H1 (cell line): ENCODE results near the gene ARAP3. TPM values are rescaled to one million over a fixed set of nuclear protein-coding genes. Genes with fewer than 3 reads are reported as not detected.

Source experiments
- CTCF ChIA-PET: fragments of 300-600 bp; sonication (Branson Sonifier 250); formaldehyde crosslinking; loops from one replicate; lab custom pipeline; 2021; ENCODE audit not compliant: partially characterized antibody; lab: Charles Lee
- POLR2A ChIA-PET: fragments of 300-600 bp; sonication (Branson Sonifier 250); formaldehyde crosslinking; loops from one replicate; lab custom pipeline; 2021; ENCODE audit warnings: inconsistent platforms; ENCODE audit not compliant: partially characterized antibody; lab: Charles Lee
- DNase-seq, 2 experiments: peaks; one replicate each; pipeline versions ENCODE4 v3.0.0 to v3.0.0-alpha.2; 2010 to 2022; ENCODE audit warnings: low spot score in 2 of 2, low read depth in 1 of 2, mixed read lengths in 1 of 2
- FAIRE-seq: peaks from 2 replicates; lab custom pipeline; 2011; peaks lifted over from hg19 to GRCh38; lab: Jason Lieb, UNC
- H2AFZ ChIP-seq: 2 replicates; pipeline ENCODE4 v1.8.1; 2012; ENCODE audit warnings: low read length, inconsistent platforms
- H2AK5ac ChIP-seq: 2 replicates; pipeline ENCODE4 v1.6.1; 2013; ENCODE audit warnings: low read depth, low read length
- H2BK120ac ChIP-seq: replicated peaks from 2 replicates; pipeline ENCODE3; 2013; ENCODE audit warnings: low read depth, low read length, inconsistent platforms
- H2BK12ac ChIP-seq: 2 replicates; pipeline ENCODE4 v1.6.1; 2013; ENCODE audit warnings: low read depth, low read length
- H2BK15ac ChIP-seq: 2 replicates; pipeline ENCODE4 v1.6.1; 2013; ENCODE audit warnings: low read length
- H2BK20ac ChIP-seq: 2 replicates; pipeline ENCODE4 v1.6.1; 2013; ENCODE audit warnings: low read length
- H2BK5ac ChIP-seq: 2 replicates; pipeline ENCODE4 v1.6.1; 2013; ENCODE audit warnings: low read depth, low read length
- H3K14ac ChIP-seq: 2 replicates; pipeline ENCODE4 v1.6.1; 2013; ENCODE audit warnings: inconsistent platforms; ENCODE audit not compliant: insufficient read length
- H3K18ac ChIP-seq: 2 replicates; pipeline ENCODE4 v1.6.1; 2013; ENCODE audit warnings: low read length; ENCODE audit errors: extremely low read depth
- H3K23ac ChIP-seq: 2 replicates; pipeline ENCODE4 v1.6.1; 2013; ENCODE audit warnings: inconsistent platforms; ENCODE audit not compliant: insufficient read length
- H3K23me2 ChIP-seq: 2 replicates; pipeline ENCODE4 v1.6.1; 2013; ENCODE audit warnings: low read depth, low read length
- H3K27ac ChIP-seq: 2 replicates; pipeline ENCODE4 v1.6.1; 2011; ENCODE audit warnings: low read depth, low read length, inconsistent platforms
- H3K27me3 ChIP-seq, 4 experiments: replicated peaks in 1 of 4; 1 replicate in 1 of 4; 2 replicates in 3 of 4; pipeline versions ENCODE4 v1.6.1 to v1.8.1; 2011 to 2013; ENCODE audit warnings: low read length in 3 of 4, mild to moderate bottlenecking in 3 of 4, inconsistent platforms in 2 of 4, mixed read lengths in 2 of 4, moderate library complexity in 1 of 4; ENCODE audit not compliant: control insufficient read depth in 3 of 4, insufficient read depth in 3 of 4; ENCODE audit errors: extremely low read depth in 1 of 4
- H3K36me3 ChIP-seq, 4 experiments: 2 replicates each; pipeline versions ENCODE4 v1.6.1 to v1.8.1; 2011 to 2013; ENCODE audit warnings: mild to moderate bottlenecking in 4 of 4, low read length in 3 of 4, moderate library complexity in 2 of 4, control low read depth in 1 of 4, inconsistent platforms in 1 of 4; ENCODE audit not compliant: insufficient read depth in 4 of 4, control insufficient read depth in 2 of 4
- H3K4ac ChIP-seq: replicated peaks from 2 replicates; pipeline ENCODE3; 2013; ENCODE audit warnings: low read length, low read depth, mixed read lengths, inconsistent platforms; ENCODE audit not compliant: insufficient read length
- H3K4me1 ChIP-seq, 4 experiments: replicated peaks in 1 of 4; 1 replicate in 1 of 4; 2 replicates in 3 of 4; pipeline versions ENCODE4 v1.6.1 to v1.8.1; 2011 to 2013; ENCODE audit warnings: low read length in 3 of 4, inconsistent platforms in 2 of 4, mixed read lengths in 1 of 4; ENCODE audit not compliant: insufficient read depth in 4 of 4, control insufficient read depth in 3 of 4
- H3K4me2 ChIP-seq, 2 experiments: 2 replicates each; pipeline versions ENCODE4 v1.6.1 to v1.8.1; 2011 to 2013; ENCODE audit warnings: low read depth in 2 of 2, low read length in 2 of 2, control low read depth in 1 of 2, inconsistent platforms in 1 of 2, mild to moderate bottlenecking in 1 of 2; ENCODE audit not compliant: insufficient read depth in 1 of 2
- H3K4me3 ChIP-seq, 4 experiments: fragments of 200-600, 300-600 bp in 1 of 4; sonication (generic), shearing (Covaris generic), sonication (Bioruptor Twin) in 1 of 4; 2 replicates each; pipeline versions ENCODE4 v1.5.1 to v1.8.1; 2011 to 2016; ENCODE audit warnings: low read length in 4 of 4, low read depth in 3 of 4, control low read depth in 2 of 4, inconsistent platforms in 2 of 4, mild to moderate bottlenecking in 2 of 4, mixed read lengths in 1 of 4, moderate library complexity in 1 of 4; ENCODE audit not compliant: insufficient read depth in 2 of 4; ENCODE audit errors: extremely low read depth in 1 of 4
- H3K56ac ChIP-seq: replicated peaks from 2 replicates; pipeline ENCODE3; 2013; ENCODE audit warnings: low read depth, mild to moderate bottlenecking, mixed read lengths, low read length, inconsistent platforms; ENCODE audit not compliant: insufficient read length
- H3K79me1 ChIP-seq: 2 replicates; pipeline ENCODE4 v1.6.1; 2013; ENCODE audit warnings: low read depth, low read length, control low read depth
- H3K79me2 ChIP-seq, 2 experiments: 2 replicates each; pipeline versions ENCODE4 v1.6.1 to v1.8.1; 2012 to 2013; ENCODE audit warnings: low read length in 2 of 2, mild to moderate bottlenecking in 2 of 2, inconsistent platforms in 1 of 2; ENCODE audit not compliant: insufficient read depth in 2 of 2, control insufficient read depth in 1 of 2
- H3K9ac ChIP-seq, 4 experiments: replicated peaks in 1 of 4; 1 replicate in 1 of 4; 2 replicates in 3 of 4; pipeline versions ENCODE4 v1.6.1 to v1.8.1; 2011 to 2013; ENCODE audit warnings: low read depth in 3 of 4, low read length in 3 of 4, control low read depth in 2 of 4, mild to moderate bottlenecking in 2 of 4, moderate library complexity in 2 of 4, inconsistent platforms in 1 of 4; ENCODE audit errors: extremely low read depth in 1 of 4
- H3K9me3 ChIP-seq, 2 experiments: 2 replicates each; pipeline versions ENCODE4 v1.6.1 to v1.8.1; 2012 to 2013; ENCODE audit warnings: mild to moderate bottlenecking in 2 of 2, moderate library complexity in 2 of 2, control low read depth in 1 of 2, inconsistent platforms in 1 of 2, low read depth in 1 of 2, low read length in 1 of 2, mixed read lengths in 1 of 2; ENCODE audit not compliant: insufficient read depth in 2 of 2
- H4K20me1 ChIP-seq, 2 experiments: replicated peaks in 1 of 2; 2 replicates each; pipeline versions ENCODE3 to v1.8.1; 2011 to 2013; ENCODE audit warnings: inconsistent platforms in 2 of 2, low read length in 2 of 2, mild to moderate bottlenecking in 1 of 2; ENCODE audit not compliant: insufficient read depth in 2 of 2, control insufficient read depth in 1 of 2
- H4K5ac ChIP-seq: 2 replicates; pipeline ENCODE4 v1.6.1; 2013; ENCODE audit warnings: low read length, low read depth, mixed read lengths, inconsistent platforms; ENCODE audit not compliant: insufficient read length
- H4K8ac ChIP-seq: 2 replicates; pipeline ENCODE4 v1.8.0; 2013; ENCODE audit warnings: mild to moderate bottlenecking, moderate library complexity, low read length, inconsistent platforms; ENCODE audit not compliant: insufficient read depth; ENCODE audit errors: extremely low read depth
- H4K91ac ChIP-seq: replicated peaks from 2 replicates; pipeline ENCODE3; 2013; ENCODE audit warnings: low read length, mixed read lengths, inconsistent platforms; ENCODE audit not compliant: insufficient read length
- CBX5 ChIP-seq: fragments of 300-800, 300-1000 bp; sonication (generic); IDR thresholded peaks from 2 replicates; pipeline ENCODE4 v1.7.1; 2016; ENCODE audit warnings: antibody characterized with exemption, low read length, low read depth
- CHD2 ChIP-seq: IDR thresholded peaks from 2 replicates; pipeline ENCODE4 v1.6.1; 2012; ENCODE audit warnings: low read length, improper control_type of control experiment
- HDAC6 ChIP-seq: IDR thresholded peaks from one replicate; pipeline ENCODE4 v1.7.1; 2012; ENCODE audit warnings: low read depth, mild to moderate bottlenecking, inconsistent platforms, low read length, moderate library complexity
- NRF1 ChIP-seq: IDR thresholded peaks from 2 replicates; pipeline ENCODE4 v1.6.1; 2011; ENCODE audit warnings: mild to moderate bottlenecking, low read depth, low read length, improper control_type of control experiment
- SP4 ChIP-seq: IDR thresholded peaks from 2 replicates; pipeline ENCODE4 v1.6.1; 2012; ENCODE audit warnings: low read length, inconsistent platforms
- TBP ChIP-seq: IDR thresholded peaks from 2 replicates; pipeline ENCODE4 v1.6.1; 2011; ENCODE audit warnings: low read depth, low read length, improper control_type of control experiment
- WGBS, 2 experiments: shearing (Covaris generic) in 1 of 2; methylation state at CpG; one replicate each; pipeline versions ENCODE4 v1.1.6 to v1.1.7; 2013 to 2015; ENCODE audit warnings: low lambda C conversion rate in 2 of 2, mixed read lengths in 2 of 2, inconsistent platforms in 1 of 2, low coverage in 1 of 2, missing lambda C conversion rate in 1 of 2; ENCODE audit not compliant: insufficient replicate concordance in 2 of 2, insufficient coverage in 1 of 2, insufficient read length in 1 of 2; ENCODE audit errors: extremely low coverage in 1 of 2, missing lambda C conversion rate in 1 of 2; 5-methylcytosine and 5-hydroxymethylcytosine counted together
- polyA plus RNA-seq, 7 experiments: library from polyadenylated mRNA; depleted of rRNA in 3 of 7; stranded (reverse) in 5 of 7; unstranded in 2 of 7; fragments of >200 nt in 5 of 7; fragments of 200-250 nt in 2 of 7; gene quantifications; 1 replicate in 5 of 7; 2 replicates in 1 of 7; 4 replicates in 1 of 7; pipeline versions ENCODE4 v1.2.1 to v1.2.3, GENCODE V29; 2011 to 2013; ENCODE audit warnings: missing spikeins in 2 of 7, mixed read lengths in 2 of 7
- total RNA-seq: library from RNA; stranded (reverse); fragmentation: NEBNext Ultra II Directional; extraction: Animal tissue kit (Norgen Biotek cat#: 25700); gene quantifications from 2 replicates; pipeline ENCODE4 v1.2.1, GENCODE V29; 2021

The ARAP3 gene
- total and polyA plus RNA-seq, 2 of the 8 experiments (the other 6 are each of a cell fraction or from before 2014, with no cell fraction given): 14.4 to 48.6 TPM

DNA sequence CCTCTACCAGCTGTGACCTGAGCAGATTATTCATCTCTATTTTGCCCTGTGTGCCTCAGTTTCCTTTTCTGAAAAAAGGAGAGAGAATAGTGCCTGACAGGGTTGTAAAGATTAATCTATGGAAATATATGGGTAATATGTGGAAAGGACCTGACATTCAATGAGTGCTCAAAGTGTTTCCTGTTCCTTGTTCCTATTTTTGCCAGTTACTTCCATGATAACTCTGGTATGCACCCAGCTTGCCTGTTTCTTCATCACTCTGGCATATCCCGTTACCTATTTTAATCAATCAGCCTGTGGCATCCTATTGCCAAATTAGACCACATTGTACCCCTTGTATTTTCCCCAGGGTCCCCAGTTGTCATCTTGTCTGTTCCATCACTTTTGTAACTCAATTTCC is 3.6 kb upstream of the ARAP3 start:
- H2BK12ac ChIP-seq: no peak overlapping the region
- DNase-seq: no peak
- no peak overlapping the region for H3K23ac ChIP-seq
- H3K4me2 ChIP-seq: no peak overlapping the region
- FAIRE-seq: no peak
- peaks cover 15% of the 10 kb centered on the region for H3K23me2 ChIP-seq
- peaks cover 0 to 5% (median 1%) of the 10 kb centered on the region in 4 experiments; a peak in 2 of 7 replicates for H3K27me3 ChIP-seq
- H3K9me3 ChIP-seq: no peaks in the 10 kb centered on the region
- ChIA-PET POLR2A (no interaction called here), CTCF (interaction anchor here (0.7 kb wide), 1 partner anchor 275 kb away, joined by 3 read pairs; no protein-coding TSS in a partner anchor)
- peaks cover 10 to 18% (median 14%) of the 10 kb centered on the region in 4 experiments for H3K4me1 ChIP-seq
- no peak overlapping the region for H4K91ac ChIP-seq
- no peak overlapping the region for H4K8ac ChIP-seq
- no peaks in the 10 kb centered on the region for H3K79me2 ChIP-seq
- H2AK5ac ChIP-seq: no peak overlapping the region
- no peak overlapping the region for H2BK20ac ChIP-seq
- H2BK5ac ChIP-seq: no peak overlapping the region
- no peak overlapping the region for H2BK120ac ChIP-seq
- WGBS, 2 experiments: 100% methylated on average over 1 of the region's 1 CpG; no CpG with 5 or more reads in 1 of the 2 experiments
- no peak overlapping the region for H3K9ac ChIP-seq
- H4K20me1 ChIP-seq: no peaks in the 10 kb centered on the region
- H2AFZ ChIP-seq: no peak overlapping the region
- no peak overlapping the region for H4K5ac ChIP-seq
- no peaks in the 10 kb centered on the region for H3K36me3 ChIP-seq
- TF ChIP-seq CHD2 (no peak), TBP (no peak), NRF1 (no peak), SP4 (no peak), CBX5 (no peak), HDAC6 (no peak)
- H2BK15ac ChIP-seq: 0 out of 2 replicates have a peak overlapping the region, but pooled peaks have one; percentile 67
- no peak overlapping the region for H3K27ac ChIP-seq
- no peaks in the 10 kb centered on the region for H3K79me1 ChIP-seq
- H3K4me3 ChIP-seq: no peak overlapping the region
- no peak overlapping the region for H3K4ac ChIP-seq
- H3K14ac ChIP-seq: no peak overlapping the region
- H3K18ac ChIP-seq: no peak overlapping the region
- no peak overlapping the region for H3K56ac ChIP-seq
